Measurements from ENCODE around the gene FAM184A. TPM values are rescaled to one million over a fixed set of nuclear protein-coding genes. Genes with fewer than 3 reads are reported as not detected.

The FAM184A gene
- total and polyA plus RNA-seq, 10 of the 15 experiments (the other 5 are each of a cell fraction or from before 2014, with no cell fraction given), result 0.15 to 0.23 TPM; not detected in 8

DNA sequence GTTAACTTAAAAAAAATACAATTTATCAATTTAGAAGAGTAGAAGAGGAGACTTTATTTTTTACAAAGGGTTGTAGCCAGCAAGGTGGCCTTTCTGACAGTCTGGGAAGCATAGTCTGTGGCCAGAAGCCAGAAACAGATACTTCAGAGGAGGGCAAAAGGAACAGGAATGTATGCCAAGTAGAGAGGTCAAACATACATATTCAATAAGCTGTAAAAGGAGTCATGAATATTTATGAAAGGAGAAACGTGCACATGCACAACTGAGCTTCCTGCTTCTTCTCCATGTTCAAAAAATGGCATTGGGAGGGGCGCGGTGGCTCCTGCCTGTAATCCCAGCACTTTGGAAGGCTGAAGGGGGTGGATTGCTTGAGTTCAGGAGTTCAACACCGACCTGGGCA, 43.9 kb upstream of the FAM184A start (continued):
- TF ChIP-seq, protein P1, sequence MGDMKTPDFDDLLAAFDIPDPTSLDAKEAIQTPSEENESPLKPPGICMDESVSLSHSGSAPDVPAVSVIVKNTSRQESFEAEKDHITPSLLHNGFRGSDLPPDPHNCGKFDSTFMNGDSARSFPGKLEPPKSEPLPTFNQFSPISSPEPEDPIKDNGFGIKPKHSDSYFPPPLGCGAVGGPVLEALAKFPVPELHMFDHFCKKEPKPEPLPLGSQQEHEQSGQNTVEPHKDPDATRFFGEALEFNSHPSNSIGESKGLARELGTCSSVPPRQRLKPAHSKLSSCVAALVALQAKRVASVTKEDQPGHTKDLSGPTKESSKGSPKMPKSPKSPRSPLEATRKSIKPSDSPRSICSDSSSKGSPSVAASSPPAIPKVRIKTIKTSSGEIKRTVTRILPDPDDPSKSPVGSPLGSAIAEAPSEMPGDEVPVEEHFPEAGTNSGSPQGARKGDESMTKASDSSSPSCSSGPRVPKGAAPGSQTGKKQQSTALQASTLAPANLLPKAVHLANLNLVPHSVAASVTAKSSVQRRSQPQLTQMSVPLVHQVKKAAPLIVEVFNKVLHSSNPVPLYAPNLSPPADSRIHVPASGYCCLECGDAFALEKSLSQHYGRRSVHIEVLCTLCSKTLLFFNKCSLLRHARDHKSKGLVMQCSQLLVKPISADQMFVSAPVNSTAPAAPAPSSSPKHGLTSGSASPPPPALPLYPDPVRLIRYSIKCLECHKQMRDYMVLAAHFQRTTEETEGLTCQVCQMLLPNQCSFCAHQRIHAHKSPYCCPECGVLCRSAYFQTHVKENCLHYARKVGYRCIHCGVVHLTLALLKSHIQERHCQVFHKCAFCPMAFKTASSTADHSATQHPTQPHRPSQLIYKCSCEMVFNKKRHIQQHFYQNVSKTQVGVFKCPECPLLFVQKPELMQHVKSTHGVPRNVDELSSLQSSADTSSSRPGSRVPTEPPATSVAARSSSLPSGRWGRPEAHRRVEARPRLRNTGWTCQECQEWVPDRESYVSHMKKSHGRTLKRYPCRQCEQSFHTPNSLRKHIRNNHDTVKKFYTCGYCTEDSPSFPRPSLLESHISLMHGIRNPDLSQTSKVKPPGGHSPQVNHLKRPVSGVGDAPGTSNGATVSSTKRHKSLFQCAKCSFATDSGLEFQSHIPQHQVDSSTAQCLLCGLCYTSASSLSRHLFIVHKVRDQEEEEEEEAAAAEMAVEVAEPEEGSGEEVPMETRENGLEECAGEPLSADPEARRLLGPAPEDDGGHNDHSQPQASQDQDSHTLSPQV (IDR thresholded peaks at IDR 0.05), result no peak
- TF ChIP-seq, protein P2, sequence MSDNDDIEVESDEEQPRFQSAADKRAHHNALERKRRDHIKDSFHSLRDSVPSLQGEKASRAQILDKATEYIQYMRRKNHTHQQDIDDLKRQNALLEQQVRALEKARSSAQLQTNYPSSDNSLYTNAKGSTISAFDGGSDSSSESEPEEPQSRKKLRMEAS (IDR thresholded peaks at IDR 0.05; ENCODE audit: low read depth, low read length), result no peak
- no peak for TF ChIP-seq SMAD5 (IDR thresholded peaks at IDR 0.05; ENCODE audit: low read depth)

DNA sequence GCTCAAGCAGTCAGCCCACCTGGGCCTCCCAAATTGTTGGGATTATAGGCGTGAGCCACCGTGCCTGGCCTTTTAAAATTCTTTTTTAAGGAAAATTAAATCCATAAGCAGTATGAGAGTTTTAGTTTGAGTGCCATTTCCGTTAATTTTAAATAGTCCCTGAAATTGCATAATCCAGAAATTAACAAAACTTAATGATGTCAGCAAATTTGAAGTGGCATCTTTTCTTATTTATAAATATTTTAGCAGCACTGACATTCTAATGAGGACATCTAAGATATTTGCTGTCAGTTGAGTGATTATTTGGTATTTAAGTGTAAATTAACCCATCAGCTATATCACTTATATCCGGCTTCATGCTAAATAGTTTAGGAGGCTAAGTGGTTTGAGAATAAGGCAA, 42.9 kb upstream of the FAM184A start:
- 65% methylated on average over 4 of the region's 4 CpGs for WGBS (ENCODE audit: insufficient coverage, insufficient replicate concordance, low lambda C conversion rate, missing lambda C conversion rate)
- no TSS peak for BruUV-seq (replicated peaks)

More for the DNA sequence above, 42.9 kb upstream of the FAM184A start:
- no peaks in the 10 kb centered on the region for H4K20me1 ChIP-seq (ENCODE audit: control insufficient read depth, insufficient read depth)
- H3K4me1 ChIP-seq (ENCODE audit: control insufficient read depth, insufficient read depth, low read length), result no peaks in the 10 kb centered on the region
- no peak for FAIRE-seq
- no peaks in the 10 kb centered on the region for H3K27me3 ChIP-seq (replicated peaks in 1 of 2; ENCODE audit: control insufficient read depth in 2 of 2, insufficient read depth in 2 of 2, low read length in 1 of 2)
- no peaks in the 10 kb centered on the region for H3K36me3 ChIP-seq (ENCODE audit: control insufficient read depth in 2 of 2, insufficient read depth in 2 of 2, low read length in 1 of 2)
- H3K9me3 ChIP-seq (replicated peaks; ENCODE audit: control insufficient read depth, insufficient read depth, low read length), result no peaks in the 10 kb centered on the region
- ChIA-PET POLR2A (no interaction called here), SMC1A (ENCODE audit: uncharacterized antibody, unreplicated experiment) (no interaction called here), CTCF (interaction anchor here (1.0 kb wide), 1 partner anchor 11 kb away, joined by 3 read pairs; no protein-coding TSS in a partner anchor), RAD21 (ENCODE audit: unreplicated experiment) (no interaction called here)
- no peak overlapping the region for H3K4me3 ChIP-seq
- H2AFZ ChIP-seq (ENCODE audit: control insufficient read depth, low read depth, low read length), result no peak overlapping the region
- intact Hi-C loops (cut with micrococcal nuclease; ENCODE audit: unreplicated experiment) (no loop called here), in situ Hi-C loops (cut with MboI) (loop anchor here (25.0 kb wide), 1 partner anchor 159 kb away; no protein-coding TSS in a partner anchor)
- no peak overlapping the region for H3K9ac ChIP-seq (ENCODE audit: control insufficient read depth, insufficient read depth, low read length)
- H3K79me2 ChIP-seq (ENCODE audit: control insufficient read depth, insufficient read depth, low read length), result no peaks in the 10 kb centered on the region
- TF ChIP-seq, protein P3, sequence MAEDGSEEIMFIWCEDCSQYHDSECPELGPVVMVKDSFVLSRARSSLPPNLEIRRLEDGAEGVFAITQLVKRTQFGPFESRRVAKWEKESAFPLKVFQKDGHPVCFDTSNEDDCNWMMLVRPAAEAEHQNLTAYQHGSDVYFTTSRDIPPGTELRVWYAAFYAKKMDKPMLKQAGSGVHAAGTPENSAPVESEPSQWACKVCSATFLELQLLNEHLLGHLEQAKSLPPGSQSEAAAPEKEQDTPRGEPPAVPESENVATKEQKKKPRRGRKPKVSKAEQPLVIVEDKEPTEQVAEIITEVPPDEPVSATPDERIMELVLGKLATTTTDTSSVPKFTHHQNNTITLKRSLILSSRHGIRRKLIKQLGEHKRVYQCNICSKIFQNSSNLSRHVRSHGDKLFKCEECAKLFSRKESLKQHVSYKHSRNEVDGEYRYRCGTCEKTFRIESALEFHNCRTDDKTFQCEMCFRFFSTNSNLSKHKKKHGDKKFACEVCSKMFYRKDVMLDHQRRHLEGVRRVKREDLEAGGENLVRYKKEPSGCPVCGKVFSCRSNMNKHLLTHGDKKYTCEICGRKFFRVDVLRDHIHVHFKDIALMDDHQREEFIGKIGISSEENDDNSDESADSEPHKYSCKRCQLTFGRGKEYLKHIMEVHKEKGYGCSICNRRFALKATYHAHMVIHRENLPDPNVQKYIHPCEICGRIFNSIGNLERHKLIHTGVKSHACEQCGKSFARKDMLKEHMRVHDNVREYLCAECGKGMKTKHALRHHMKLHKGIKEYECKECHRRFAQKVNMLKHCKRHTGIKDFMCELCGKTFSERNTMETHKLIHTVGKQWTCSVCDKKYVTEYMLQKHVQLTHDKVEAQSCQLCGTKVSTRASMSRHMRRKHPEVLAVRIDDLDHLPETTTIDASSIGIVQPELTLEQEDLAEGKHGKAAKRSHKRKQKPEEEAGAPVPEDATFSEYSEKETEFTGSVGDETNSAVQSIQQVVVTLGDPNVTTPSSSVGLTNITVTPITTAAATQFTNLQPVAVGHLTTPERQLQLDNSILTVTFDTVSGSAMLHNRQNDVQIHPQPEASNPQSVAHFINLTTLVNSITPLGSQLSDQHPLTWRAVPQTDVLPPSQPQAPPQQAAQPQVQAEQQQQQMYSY (CRISPR knock-in tag; IDR thresholded peaks at IDR 0.05), result no peak
- TF ChIP-seq, protein P4, sequence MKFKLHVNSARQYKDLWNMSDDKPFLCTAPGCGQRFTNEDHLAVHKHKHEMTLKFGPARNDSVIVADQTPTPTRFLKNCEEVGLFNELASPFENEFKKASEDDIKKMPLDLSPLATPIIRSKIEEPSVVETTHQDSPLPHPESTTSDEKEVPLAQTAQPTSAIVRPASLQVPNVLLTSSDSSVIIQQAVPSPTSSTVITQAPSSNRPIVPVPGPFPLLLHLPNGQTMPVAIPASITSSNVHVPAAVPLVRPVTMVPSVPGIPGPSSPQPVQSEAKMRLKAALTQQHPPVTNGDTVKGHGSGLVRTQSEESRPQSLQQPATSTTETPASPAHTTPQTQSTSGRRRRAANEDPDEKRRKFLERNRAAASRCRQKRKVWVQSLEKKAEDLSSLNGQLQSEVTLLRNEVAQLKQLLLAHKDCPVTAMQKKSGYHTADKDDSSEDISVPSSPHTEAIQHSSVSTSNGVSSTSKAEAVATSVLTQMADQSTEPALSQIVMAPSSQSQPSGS (IDR thresholded peaks at IDR 0.05; ENCODE audit: low read length), result no peak
- no peak for TF ChIP-seq MXI1 (IDR thresholded peaks at IDR 0.05; ENCODE audit: low read depth, low read length)
- no peak for TF ChIP-seq SREBF2 (IDR thresholded peaks at IDR 0.05; ENCODE audit: low read length)
- no peak overlapping the region for H3K4me2 ChIP-seq (ENCODE audit: control insufficient read depth, insufficient read depth)
- DNase-seq (ENCODE audit: low read depth, low spot score), result no peak
- no peak for ATAC-seq
- no peak overlapping the region for H3K27ac ChIP-seq (ENCODE audit: control insufficient read depth, insufficient read depth)

Data from GM12878 (cell line).